Fibroblast of lung (primary cell): ENCODE data around the gene C3orf49. TPM values are rescaled to one million over a fixed set of nuclear protein-coding genes. Genes with fewer than 3 reads are reported as not detected.

Experiments
- DNase-seq, 2 donors: peaks; one replicate each; pipeline versions ENCODE4 v3.0.0 to v3.0.0-alpha.2; 2010; ENCODE audit warnings: low read depth in 2 of 2
- H2AFZ ChIP-seq: 2 replicates; pipeline ENCODE4 v1.5.1; 2012; ENCODE audit warnings: low read length, control low read depth, inconsistent platforms
- H3K27ac ChIP-seq: 2 replicates; pipeline ENCODE4 v1.5.1; 2011; ENCODE audit warnings: low read length, control low read depth; ENCODE audit not compliant: insufficient read depth
- H3K27me3 ChIP-seq: 2 replicates; pipeline ENCODE4 v1.5.1; 2011; ENCODE audit warnings: mild to moderate bottlenecking, low read length; ENCODE audit not compliant: control insufficient read depth, insufficient read depth
- H3K36me3 ChIP-seq: 2 replicates; pipeline ENCODE4 v1.5.1; 2011; ENCODE audit warnings: low read length; ENCODE audit not compliant: control insufficient read depth, insufficient read depth
- H3K4me1 ChIP-seq: 2 replicates; pipeline ENCODE4 v1.5.1; 2011; ENCODE audit warnings: low read length; ENCODE audit not compliant: control insufficient read depth, insufficient read depth; ENCODE audit errors: extremely low read depth
- H3K4me2 ChIP-seq: 2 replicates; pipeline ENCODE4 v1.5.1; 2011; ENCODE audit warnings: low read length, control low read depth; ENCODE audit not compliant: insufficient read depth; ENCODE audit errors: extremely low read depth
- H3K4me3 ChIP-seq, 4 experiments: fragments of 200-600 bp in 1 of 4; sonication (generic) in 1 of 4; replicated peaks in 1 of 4; 2 replicates each; pipeline ENCODE4 v1.5.1; 2011 to 2016; ENCODE audit warnings: low read length in 4 of 4, low read depth in 3 of 4, mild to moderate bottlenecking in 3 of 4, control low read depth in 2 of 4, inconsistent platforms in 1 of 4, mixed read lengths in 1 of 4; ENCODE audit not compliant: insufficient read depth in 1 of 4; ENCODE audit errors: control extremely low read depth in 1 of 4
- H3K79me2 ChIP-seq: 2 replicates; pipeline ENCODE4 v1.5.1; 2012; ENCODE audit warnings: mild to moderate bottlenecking, low read length, inconsistent platforms; ENCODE audit not compliant: control insufficient read depth, insufficient read depth
- H3K9ac ChIP-seq: 2 replicates; pipeline ENCODE4 v1.5.1; 2011; ENCODE audit warnings: mild to moderate bottlenecking, low read length, control low read depth; ENCODE audit not compliant: insufficient read depth
- H3K9me3 ChIP-seq: 2 replicates; pipeline ENCODE4 v1.5.1; 2012; ENCODE audit warnings: low read depth, low read length; ENCODE audit not compliant: control insufficient read depth, insufficient read depth
- H4K20me1 ChIP-seq: 2 replicates; pipeline ENCODE4 v1.5.1; 2011; ENCODE audit warnings: low read length; ENCODE audit not compliant: control insufficient read depth, insufficient read depth; ENCODE audit errors: extremely low read depth
- CTCF ChIP-seq, 2 donors: IDR thresholded peaks in 1 of 2; conservative IDR thresholded peaks in 1 of 2; 1 replicate in 1 of 2; 2 replicates in 1 of 2; pipeline ENCODE4 v1.5.1; 2011 to 2012; ENCODE audit warnings: low read length in 2 of 2, control low read depth in 1 of 2, inconsistent platforms in 1 of 2, low read depth in 1 of 2, mild to moderate bottlenecking in 1 of 2
- EZH2 ChIP-seq: IDR thresholded peaks from 2 replicates; pipeline ENCODE4 v1.5.1; 2012; ENCODE audit warnings: low read length, control low read depth, mild to moderate bottlenecking; ENCODE audit errors: missing control alignments
- polyA plus RNA-seq, 2 donors: library from polyadenylated mRNA; depleted of rRNA in 1 of 2; stranded (reverse) in 1 of 2; unstranded in 1 of 2; fragments of >200 nt; gene quantifications; 2 replicates each; pipeline ENCODE4 v1.2.1, GENCODE V29; 2011 to 2012; ENCODE audit warnings: missing spikeins in 1 of 2
- total RNA-seq: library from RNA; depleted of rRNA; stranded (reverse); fragments of >200 nt; gene quantifications from 2 replicates; pipeline ENCODE4 v1.2.1, GENCODE V29; 2014

Gene C3orf49
- total and polyA plus RNA-seq, 2 donors (not counting 1 experiment from before 2014, with no cell fraction given), result not detected

GRCh38 chr3:63824309-63824708 is 5.2 kb downstream of the C3orf49 start:
- H3K4me1 ChIP-seq, result no peaks in the 10 kb centered on the region
- H3K27me3 ChIP-seq, result no peaks in the 10 kb centered on the region
- H3K4me2 ChIP-seq, result no peak overlapping the region
- no peaks in the 10 kb centered on the region for H3K9me3 ChIP-seq
- no peak overlapping the region for H3K27ac ChIP-seq
- no peaks in the 10 kb centered on the region for H3K79me2 ChIP-seq
- H4K20me1 ChIP-seq, result no peaks in the 10 kb centered on the region
- H3K9ac ChIP-seq, result no peak overlapping the region
- TF ChIP-seq EZH2, result no peak
- no peak for TF ChIP-seq CTCF (conservative IDR thresholded peaks at IDR 0.05 in 1 of 2, IDR thresholded peaks at IDR 0.05 in 1 of 2; ENCODE audit: low read depth in 1 of 2, low read length in 2 of 2)
- H3K36me3 ChIP-seq, result no peaks in the 10 kb centered on the region
- H2AFZ ChIP-seq, result no peak overlapping the region
- no peak overlapping the region for H3K4me3 ChIP-seq
- peak; percentile 76 to 83 for DNase-seq

- no peak overlapping the region for H3K9ac ChIP-seq
- H3K27ac ChIP-seq, result no peak overlapping the region
- H3K4me1 ChIP-seq, result no peaks in the 10 kb centered on the region
- no peak for DNase-seq
- no peak for TF ChIP-seq CTCF (conservative IDR thresholded peaks at IDR 0.05 in 1 of 2, IDR thresholded peaks at IDR 0.05 in 1 of 2; ENCODE audit: low read depth in 1 of 2, low read length in 2 of 2)
- no peak for TF ChIP-seq EZH2
- H2AFZ ChIP-seq, result no peak overlapping the region
- H3K36me3 ChIP-seq, result no peaks in the 10 kb centered on the region
- no peaks in the 10 kb centered on the region for H3K79me2 ChIP-seq
- no peaks in the 10 kb centered on the region for H3K27me3 ChIP-seq
- H3K4me3 ChIP-seq, result no peak overlapping the region
- H3K9me3 ChIP-seq, result no peaks in the 10 kb centered on the region
- no peak overlapping the region for H3K4me2 ChIP-seq
- H4K20me1 ChIP-seq, result no peaks in the 10 kb centered on the region
Observed at GRCh38 chr3:63830526-63830925, 11.4 kb downstream of the C3orf49 start.

- Histone ChIP-seq H3K9ac (no peak overlapping the region), H3K4me1 (no peaks in the 10 kb centered on the region), H3K36me3 (no peaks in the 10 kb centered on the region), H3K27ac (no peak overlapping the region), H2AFZ (no peak overlapping the region), H3K27me3 (no peaks in the 10 kb centered on the region), H4K20me1 (no peaks in the 10 kb centered on the region), H3K4me3 (no peak overlapping the region), H3K4me2 (no peak overlapping the region), H3K79me2 (no peaks in the 10 kb centered on the region), H3K9me3 (no peaks in the 10 kb centered on the region)
- DNase-seq, result no peak
- TF ChIP-seq EZH2, result no peak
- no peak for TF ChIP-seq CTCF (conservative IDR thresholded peaks at IDR 0.05 in 1 of 2, IDR thresholded peaks at IDR 0.05 in 1 of 2; ENCODE audit: low read depth in 1 of 2, low read length in 2 of 2)
Observed at GRCh38 chr3:63832395-63832794, 13.3 kb downstream of the C3orf49 start.
